ENCODE measurements around the gene DTNB.

GRCh38 chr2:25333981-25334380, 339.4 kb downstream of the DTNB start:
- TF ChIP-seq CTCF (IDR thresholded peaks at IDR 0.05; ENCODE audit: extremely low read depth in 1 of 2, insufficient read depth in 1 of 2, low read depth in 1 of 2, low read length in 2 of 2) (no peak), POLR2A (IDR thresholded peaks at IDR 0.05; ENCODE audit: low read depth, low read length) (no peak), JUN (IDR thresholded peaks at IDR 0.05; ENCODE audit: borderline replicate concordance, insufficient read depth, insufficient read length, low read depth) (no peak), MAX (IDR thresholded peaks at IDR 0.05; ENCODE audit: insufficient read depth, insufficient read length) (no peak), MYC (IDR thresholded peaks at IDR 0.05; ENCODE audit: low read depth, low read length) (no peak), POLR2AphosphoS5 (IDR thresholded peaks at IDR 0.05; ENCODE audit: insufficient read depth, low read depth, low read length) (no peak), EZH2 (IDR thresholded peaks at IDR 0.05; ENCODE audit: borderline replicate concordance, low read depth, low read length, severe bottlenecking) (no peak), FOS (IDR thresholded peaks at IDR 0.05; ENCODE audit: borderline replicate concordance, insufficient read depth, low read length) (no peak), GATA2 (IDR thresholded peaks at IDR 0.05; ENCODE audit: insufficient read depth, insufficient read length, low read depth, low read length) (no peak)
